MV-4-11 (cell line): ENCODE results near the gene HEG1.

ENCODE experiments used
- DNase-seq: peaks from one replicate; lab custom pipeline; 2025; lab: John Stamatoyannopoulos, UW

Gene HEG1

GRCh38 chr3:124951511-124952281 is 104.1 kb downstream of the HEG1 start:
- DNase-seq = no peak

GRCh38 chr3:124950026-124950425 is 105.8 kb downstream of the HEG1 start:
- DNase-seq = no peak

GRCh38 chr3:124942613-124943012 is 113.2 kb downstream of the HEG1 start:
- peak; percentile 73 for DNase-seq

GRCh38 chr3:124941771-124942170 is 114.0 kb downstream of the HEG1 start:
- DNase-seq = no peak

- no peak for DNase-seq
Observed at GRCh38 chr3:124939661-124940060, 116.1 kb downstream of the HEG1 start.

GRCh38 chr3:124938896-124939295 is 116.9 kb downstream of the HEG1 start:
- DNase-seq = no peak

- DNase-seq = no peak
Observed at GRCh38 chr3:124937049-124937448, 118.7 kb downstream of the HEG1 start.

GRCh38 chr3:124935794-124936542 is 119.8 kb downstream of the HEG1 start:
- no peak for DNase-seq

GRCh38 chr3:124935264-124935663 is 120.5 kb downstream of the HEG1 start:
- peak; percentile 48 for DNase-seq

- DNase-seq = no peak
Observed at GRCh38 chr3:124934577-124934976, 121.2 kb downstream of the HEG1 start, which contains the start of gene MUC13. Gene MUC13, minus strand, starts transcription at chr3:124934751. Its CDS starts 39 bp downstream, at chr3:124934712.

GRCh38 chr3:124928333-124929202 is 127.2 kb downstream of the HEG1 start:
- peak; percentile 49 for DNase-seq

GRCh38 chr3:124927574-124928045 is 128.2 kb downstream of the HEG1 start:
- no peak for DNase-seq

- peak; percentile 91 for DNase-seq
Observed at GRCh38 chr3:124926426-124927101, 129.2 kb downstream of the HEG1 start.

GRCh38 chr3:124924741-124925140 is 131.1 kb downstream of the HEG1 start:
- no peak for DNase-seq

- DNase-seq = no peak
Observed at GRCh38 chr3:124923833-124924232, 132.0 kb downstream of the HEG1 start.

- no peak for DNase-seq
Observed at GRCh38 chr3:124920718-124921117, 135.1 kb downstream of the HEG1 start.

GRCh38 chr3:124919756-124920155 is 136.0 kb downstream of the HEG1 start:
- no peak for DNase-seq

GRCh38 chr3:124918524-124918923 is 137.3 kb downstream of the HEG1 start:
- no peak for DNase-seq

GRCh38 chr3:124916837-124917409 is 138.9 kb downstream of the HEG1 start:
- DNase-seq = peak; percentile 88
